ENCODE results near the gene GSE1.

GSE1 gene

GRCh38 chr16:85605912-85606841 lies 6.9 kb upstream of the GSE1 start:
- H3K9me3 ChIP-seq (ENCODE audit: control insufficient read depth, insufficient read depth, low read depth, low read length): no peaks in the 10 kb centered on the region
- no peaks in the 10 kb centered on the region for H3K36me3 ChIP-seq (ENCODE audit: control insufficient read depth in 2 of 2, insufficient read depth in 1 of 2, low read length in 2 of 2)
- no peak overlapping the region for H3K4me3 ChIP-seq (ENCODE audit: low read depth, low read length)
- TF ChIP-seq ZNF600 (tag by site-specific recombination; IDR thresholded peaks at IDR 0.05) (peak; percentile 83), ZNF280C (tag by site-specific recombination; IDR thresholded peaks at IDR 0.05) (no peak), GLIS1 (tag by site-specific recombination; IDR thresholded peaks at IDR 0.05) (peak; percentile 23), ZNF121 (tag by site-specific recombination; IDR thresholded peaks at IDR 0.05) (no peak)
- H3K4me1 ChIP-seq (ENCODE audit: control insufficient read depth, insufficient read depth, low read length): peaks cover 2% of the 10 kb centered on the region; the same call in 1 of the 2 replicates
- no peak overlapping the region for H3K27ac ChIP-seq (ENCODE audit: extremely low read depth, low read depth, low read length)
- CTCF ChIA-PET: interaction anchor here (0.6 to 1.6 kb wide), 6 partner anchors 10 to 186 kb away, joined by 3 to 12 read pairs (median 4); no protein-coding TSS in a partner anchor
- POLR2A ChIA-PET: interaction anchor here (0.5 to 1.4 kb wide), 3 partner anchors 53 to 146 kb away, joined by 3 to 6 read pairs (median 4); no protein-coding TSS in a partner anchor

DNA sequence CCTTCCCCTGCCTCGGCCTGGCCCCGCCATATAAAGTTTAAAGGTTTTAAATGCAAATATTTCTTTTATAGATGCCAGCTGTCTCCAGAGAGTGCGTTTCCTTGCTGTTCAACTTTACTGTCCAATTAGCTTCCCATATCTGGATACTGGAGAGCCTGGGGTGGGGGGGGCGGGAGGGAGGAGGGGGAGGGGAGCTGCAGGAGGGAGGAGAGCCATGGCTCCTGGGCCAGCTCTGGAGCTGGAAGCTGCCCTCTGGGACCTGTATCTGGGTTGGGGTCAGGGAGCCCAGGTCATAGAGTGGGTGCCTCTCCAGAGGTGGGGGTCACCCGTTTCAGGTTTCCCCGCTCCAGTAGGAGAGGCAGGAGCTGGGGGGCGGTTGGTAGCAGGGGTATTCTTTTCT lies 6.2 kb upstream of the GSE1 start:
- H3K4me3 ChIP-seq (ENCODE audit: low read depth, low read length): no peak overlapping the region

GRCh38 chr16:85607321-85607765 lies 5.8 kb upstream of the GSE1 start:
- CTCF ChIA-PET: interaction anchor here (0.8 to 1.6 kb wide), 4 partner anchors 43 to 301 kb away, joined by 4 to 5 read pairs (median 4); no protein-coding TSS in a partner anchor

More for the DNA sequence above, 6.2 kb upstream of the GSE1 start:
- peaks cover 2% of the 10 kb centered on the region; the same call in 1 of the 2 replicates for H3K4me1 ChIP-seq (ENCODE audit: control insufficient read depth, insufficient read depth, low read length)
- H3K36me3 ChIP-seq (ENCODE audit: control insufficient read depth in 2 of 2, insufficient read depth in 1 of 2, low read length in 2 of 2): no peaks in the 10 kb centered on the region
- POLR2A ChIA-PET: interaction anchor here (1.4 kb wide), 1 partner anchor 54 kb away, joined by 6 read pairs; no protein-coding TSS in a partner anchor
- H3K9me3 ChIP-seq (ENCODE audit: control insufficient read depth, insufficient read depth, low read depth, low read length): no peaks in the 10 kb centered on the region
- H3K27ac ChIP-seq (ENCODE audit: extremely low read depth, low read depth, low read length): no peak overlapping the region
- CTCF ChIA-PET: interaction anchor here (0.8 to 1.6 kb wide), 6 partner anchors 41 to 301 kb away, joined by 3 to 5 read pairs (median 4); no protein-coding TSS in a partner anchor
- TF ChIP-seq BCL11A (tag by site-specific recombination; IDR thresholded peaks at IDR 0.05; ENCODE audit: low read depth) (no peak), EGR2 (tag by site-specific recombination; IDR thresholded peaks at IDR 0.05; ENCODE audit: low read depth) (no peak), ZNF426 (tag by site-specific recombination; IDR thresholded peaks at IDR 0.05) (no peak), ZBTB10 (tag by site-specific recombination; IDR thresholded peaks at IDR 0.05) (no peak), ZBTB17 (tag by site-specific recombination; IDR thresholded peaks at IDR 0.05) (no peak), ZNF366 (tag by site-specific recombination; conservative IDR thresholded peaks at IDR 0.05) (no peak), RBAK (tag by site-specific recombination; IDR thresholded peaks at IDR 0.05) (no peak), ZNF37A (tag by site-specific recombination; IDR thresholded peaks at IDR 0.05) (no peak), MYNN (tag by site-specific recombination; IDR thresholded peaks at IDR 0.05; ENCODE audit: borderline replicate concordance) (no peak), ZBTB8A (tag by site-specific recombination; IDR thresholded peaks at IDR 0.05) (no peak), ZNF768 (tag by site-specific recombination; IDR thresholded peaks at IDR 0.05) (no peak)

More at GRCh38 chr16:85607321-85607765, 5.8 kb upstream of the GSE1 start:
- Histone ChIP-seq H3K4me3 (ENCODE audit: low read depth, low read length) (no peak overlapping the region), H3K36me3 (ENCODE audit: control insufficient read depth in 2 of 2, insufficient read depth in 1 of 2, low read length in 2 of 2) (no peaks in the 10 kb centered on the region), H3K9me3 (ENCODE audit: control insufficient read depth, insufficient read depth, low read depth, low read length) (no peaks in the 10 kb centered on the region), H3K4me1 (ENCODE audit: control insufficient read depth, insufficient read depth, low read length) (peaks cover 2% of the 10 kb centered on the region; the same call in 1 of the 2 replicates), H3K27ac (ENCODE audit: extremely low read depth, low read depth, low read length) (no peak overlapping the region)
- POLR2A ChIA-PET: interaction anchor here (1.4 kb wide), 1 partner anchor 54 kb away, joined by 6 read pairs; no protein-coding TSS in a partner anchor
- no peak for TF ChIP-seq ZNF600 (tag by site-specific recombination; IDR thresholded peaks at IDR 0.05)
- TF ChIP-seq TSHZ1 (tag by site-specific recombination; IDR thresholded peaks at IDR 0.05; ENCODE audit: borderline replicate concordance): no peak
- TF ChIP-seq SP7 (tag by site-specific recombination; IDR thresholded peaks at IDR 0.05): no peak
- no peak for TF ChIP-seq ZSCAN16 (tag by site-specific recombination; IDR thresholded peaks at IDR 0.05)
- no peak for TF ChIP-seq MZF1 (tag by site-specific recombination; IDR thresholded peaks at IDR 0.05; ENCODE audit: borderline replicate concordance)
- no peak for TF ChIP-seq ZNF830 (tag by site-specific recombination; IDR thresholded peaks at IDR 0.05; ENCODE audit: low read depth)
- TF ChIP-seq SP2 (tag by site-specific recombination; IDR thresholded peaks at IDR 0.05): peak; percentile 12; the same call in 1 of the 2 replicates
